OCI-LY7 (cell line): Measurements from ENCODE around the gene GNB1L. TPM values are rescaled to one million over a fixed set of nuclear protein-coding genes. Genes with fewer than 3 reads are reported as not detected.

Experiments used
- BruUV-seq: library from RNA; stranded (reverse); fragments of 400-500 nt; replicated peaks from 2 replicates; lab custom pipeline; 2021; lab: Mats Ljungman, UMichigan
- CTCF ChIA-PET: fragments of 300-600 bp; sonication (Branson Sonifier 250); formaldehyde crosslinking; loops from one replicate; lab custom pipeline; 2022; ENCODE audit warnings: antibody characterized with exemption; ENCODE audit not compliant: unreplicated experiment; lab: Charles Lee
- POLR2A ChIA-PET: fragments of 300-600 bp; sonication (Branson Sonifier 250); formaldehyde crosslinking; loops from one replicate; lab custom pipeline; 2022; ENCODE audit warnings: antibody characterized with exemption; lab: Charles Lee
- DNase-seq: peaks from one replicate; pipeline ENCODE4 v3.0.0-alpha.2; 2015; ENCODE audit warnings: low spot score
- H2AFZ ChIP-seq: fragments of 200-600 bp; sonication (generic), shearing (Covaris generic); 2 replicates; pipeline ENCODE4 v1.6.1; 2014; ENCODE audit warnings: mild to moderate bottlenecking, antibody characterized with exemption, low read length, moderate library complexity
- H3K27ac ChIP-seq: fragments of 200-600 bp; sonication (generic); 2 replicates; pipeline ENCODE4 v1.5.1; 2014; ENCODE audit warnings: mixed run types, low read depth, mild to moderate bottlenecking, moderate library complexity, low read length, inconsistent platforms; ENCODE audit not compliant: poor library complexity, severe bottlenecking
- H3K36me3 ChIP-seq: fragments of 200-600 bp; sonication (generic); 2 replicates; pipeline ENCODE4 v1.6.1; 2014; ENCODE audit warnings: mild to moderate bottlenecking, antibody characterized with exemption, low read length, moderate library complexity, mixed read lengths; ENCODE audit not compliant: insufficient read depth
- H3K4me1 ChIP-seq: fragments of 200-600 bp; sonication (generic); 2 replicates; pipeline ENCODE4 v1.5.1; 2014; ENCODE audit warnings: mild to moderate bottlenecking, low read length; ENCODE audit not compliant: insufficient read depth, poor library complexity, severe bottlenecking
- H3K4me2 ChIP-seq: fragments of 200-600 bp; sonication (generic); 2 replicates; pipeline ENCODE4 v1.6.1; 2014; ENCODE audit warnings: mild to moderate bottlenecking, low read length
- H3K4me3 ChIP-seq: fragments of 200-600 bp; sonication (generic); 2 replicates; pipeline ENCODE4 v1.5.1; 2014; ENCODE audit warnings: mild to moderate bottlenecking, low read depth, low read length; ENCODE audit not compliant: poor library complexity, severe bottlenecking
- H3K79me2 ChIP-seq: fragments of 200-600 bp; sonication (generic); 2 replicates; pipeline ENCODE4 v1.6.1; 2016; ENCODE audit warnings: low read depth, mild to moderate bottlenecking, low read length, moderate library complexity, mixed read lengths; ENCODE audit not compliant: insufficient read depth
- H3K9me2 ChIP-seq: fragments of 200-600 bp; sonication (generic); 2 replicates; pipeline ENCODE4 v1.6.1; 2016; ENCODE audit warnings: mild to moderate bottlenecking, low read length, mixed read lengths; ENCODE audit not compliant: insufficient read depth
- H3K9me3 ChIP-seq: fragments of 200-600 bp; sonication (generic); 2 replicates; pipeline ENCODE4 v1.6.1; 2014; ENCODE audit warnings: mild to moderate bottlenecking, mixed run types, low read length, mixed read lengths
- H4K20me1 ChIP-seq: fragments of 200-600 bp; sonication (generic); 2 replicates; pipeline ENCODE4 v1.6.1; 2014; ENCODE audit warnings: mild to moderate bottlenecking, antibody characterized with exemption, low read length, moderate library complexity, mixed read lengths; ENCODE audit not compliant: insufficient read depth
- EZH2phosphoT487 ChIP-seq: fragments of 200-600 bp; sonication (generic); IDR thresholded peaks from 2 replicates; pipeline ENCODE4 v1.6.1; 2018; ENCODE audit warnings: low read depth, borderline replicate concordance, mild to moderate bottlenecking, mixed run types, antibody characterized with exemption, low read length, moderate library complexity, mixed read lengths
- intact Hi-C: fragments of 100-400 bp; cut with micrococcal nuclease; formaldehyde crosslinking; loops from one replicate; pipeline ENCODE4 v1.10.0; 2022; ENCODE audit not compliant: unreplicated experiment
- total RNA-seq, 2 experiments: library from RNA; depleted of rRNA in 1 of 2; stranded (reverse); fragments of >200 nt in 1 of 2; shearing (Covaris generic) in 1 of 2; gene quantifications; 2 replicates each; pipeline ENCODE4 v1.2.3, GENCODE V29; 2014 to 2022
- TF ChIP-seq, protein P1 (sequence below): fragments of 200-600 bp; sonication (generic); conservative IDR thresholded peaks from 2 replicates; pipeline ENCODE4 v1.5.1; 2014; ENCODE audit warnings: mild to moderate bottlenecking, antibody characterized with exemption, low read length, moderate library complexity, mixed read lengths

Gene GNB1L
- total RNA-seq, 2 experiments from 2014 or later: 13.1 to 26.7 TPM

DNA sequence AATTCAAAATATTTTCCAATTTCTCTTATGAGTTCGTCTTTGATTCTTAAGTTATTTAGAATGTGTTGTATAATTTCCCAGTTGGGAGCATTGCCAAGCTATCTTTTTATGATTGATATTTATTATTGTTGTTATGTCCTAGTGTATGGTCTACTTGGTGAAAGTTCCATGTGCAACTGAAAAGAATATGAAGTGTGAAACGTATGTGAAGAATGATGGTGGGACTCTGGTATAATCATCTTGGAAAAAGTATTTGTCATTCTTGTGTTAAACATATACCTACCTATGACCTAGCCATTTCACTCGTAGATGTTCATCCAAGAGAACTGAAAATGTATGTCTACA lies 12.0 kb upstream of the GNB1L start:
- no peaks in the 10 kb centered on the region for H3K9me3 ChIP-seq
- no TSS peak for BruUV-seq
- H3K4me2 ChIP-seq: no peak overlapping the region
- ChIA-PET CTCF (no interaction called here), POLR2A (interaction anchor here (2.0 kb wide), 1 partner anchor 11 kb away, joined by 8 read pairs; no protein-coding TSS in a partner anchor)
- DNase-seq: no peak
- no peaks in the 10 kb centered on the region for H4K20me1 ChIP-seq
- no peak overlapping the region for H3K27ac ChIP-seq
- TF ChIP-seq, protein P1, sequence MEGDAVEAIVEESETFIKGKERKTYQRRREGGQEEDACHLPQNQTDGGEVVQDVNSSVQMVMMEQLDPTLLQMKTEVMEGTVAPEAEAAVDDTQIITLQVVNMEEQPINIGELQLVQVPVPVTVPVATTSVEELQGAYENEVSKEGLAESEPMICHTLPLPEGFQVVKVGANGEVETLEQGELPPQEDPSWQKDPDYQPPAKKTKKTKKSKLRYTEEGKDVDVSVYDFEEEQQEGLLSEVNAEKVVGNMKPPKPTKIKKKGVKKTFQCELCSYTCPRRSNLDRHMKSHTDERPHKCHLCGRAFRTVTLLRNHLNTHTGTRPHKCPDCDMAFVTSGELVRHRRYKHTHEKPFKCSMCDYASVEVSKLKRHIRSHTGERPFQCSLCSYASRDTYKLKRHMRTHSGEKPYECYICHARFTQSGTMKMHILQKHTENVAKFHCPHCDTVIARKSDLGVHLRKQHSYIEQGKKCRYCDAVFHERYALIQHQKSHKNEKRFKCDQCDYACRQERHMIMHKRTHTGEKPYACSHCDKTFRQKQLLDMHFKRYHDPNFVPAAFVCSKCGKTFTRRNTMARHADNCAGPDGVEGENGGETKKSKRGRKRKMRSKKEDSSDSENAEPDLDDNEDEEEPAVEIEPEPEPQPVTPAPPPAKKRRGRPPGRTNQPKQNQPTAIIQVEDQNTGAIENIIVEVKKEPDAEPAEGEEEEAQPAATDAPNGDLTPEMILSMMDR: no peak
- TF ChIP-seq EZH2phosphoT487: no peak
- H2AFZ ChIP-seq: no peak overlapping the region
- no peaks in the 10 kb centered on the region for H3K9me2 ChIP-seq
- intact Hi-C loops: no loop called here
- H3K4me1 ChIP-seq: no peaks in the 10 kb centered on the region
- no peaks in the 10 kb centered on the region for H3K36me3 ChIP-seq
- H3K79me2 ChIP-seq: no peaks in the 10 kb centered on the region
- no peak overlapping the region for H3K4me3 ChIP-seq

DNA sequence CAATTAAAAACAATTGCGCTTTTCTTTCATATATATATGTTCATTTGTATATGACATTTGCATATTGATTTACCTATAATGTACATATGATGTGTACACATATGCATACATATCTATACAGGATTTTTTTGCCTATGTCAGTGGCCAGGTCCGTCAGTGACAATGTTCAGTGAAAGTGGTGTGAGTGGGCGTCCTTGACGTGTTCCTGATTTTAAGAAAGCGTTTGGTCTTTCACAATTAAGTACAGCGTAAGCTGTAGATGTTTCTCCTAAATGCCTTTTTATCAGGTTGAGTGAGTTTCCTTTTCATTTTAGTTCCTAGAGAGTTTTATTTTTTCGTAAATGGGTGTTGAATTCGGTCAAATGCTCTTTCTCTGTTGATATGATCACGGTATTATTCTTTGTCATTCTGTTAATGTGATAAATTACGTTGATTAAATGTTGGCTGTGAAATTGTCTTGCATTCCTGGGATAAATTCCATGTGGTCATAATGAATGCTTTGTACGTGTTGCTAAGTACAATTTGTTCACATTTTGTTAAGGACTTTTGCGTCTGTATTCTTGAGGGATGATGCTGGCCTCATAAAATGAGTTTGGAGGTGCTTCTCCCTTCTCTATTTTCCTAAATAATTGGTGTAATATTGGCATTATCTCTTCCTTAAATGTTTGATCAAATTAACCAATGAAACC lies 10.6 kb upstream of the GNB1L start:
- BruUV-seq: no TSS peak
- Histone ChIP-seq H3K36me3 (no peaks in the 10 kb centered on the region; the same call in 1 of the 2 replicates), H3K4me1 (no peaks in the 10 kb centered on the region), H3K9me3 (no peaks in the 10 kb centered on the region), H3K27ac (no peak overlapping the region), H3K4me2 (no peak overlapping the region), H4K20me1 (no peaks in the 10 kb centered on the region), H2AFZ (no peak overlapping the region), H3K79me2 (no peaks in the 10 kb centered on the region), H3K9me2 (no peaks in the 10 kb centered on the region), H3K4me3 (no peak overlapping the region)
- intact Hi-C loops: no loop called here
- ChIA-PET CTCF (no interaction called here), POLR2A (interaction anchor here (2.0 kb wide), 1 partner anchor 9 kb away, joined by 8 read pairs; no protein-coding TSS in a partner anchor)
- DNase-seq: no peak
- TF ChIP-seq, protein P1: no peak
- no peak for TF ChIP-seq EZH2phosphoT487

DNA sequence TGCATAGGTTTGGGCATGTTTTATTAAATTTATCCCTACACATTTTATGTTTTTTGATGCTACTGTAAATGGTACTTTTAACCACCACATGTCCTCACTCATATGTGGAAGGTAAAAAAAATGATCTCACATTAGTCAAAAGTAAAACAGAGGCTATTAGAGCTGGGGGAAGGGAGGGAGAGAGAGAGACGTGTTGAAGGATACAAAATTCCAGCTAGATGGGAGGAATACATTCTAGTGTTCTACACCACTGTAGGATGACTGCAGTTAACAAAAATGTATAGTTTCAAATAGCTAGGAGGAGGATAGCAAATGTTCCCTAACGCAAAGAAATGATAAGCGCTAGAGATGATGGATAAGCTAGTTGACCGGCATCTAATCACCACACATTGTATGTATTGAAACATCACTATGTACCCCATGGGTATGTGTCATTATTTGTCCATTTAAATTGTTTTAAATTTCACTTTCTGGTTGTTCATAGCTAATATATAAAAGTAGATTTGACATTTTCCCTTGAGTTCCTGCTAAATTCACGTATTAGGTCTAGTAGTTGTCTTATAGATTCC lies 9.9 kb upstream of the GNB1L start:
- intact Hi-C loops: no loop called here
- Histone ChIP-seq H2AFZ (no peak overlapping the region), H3K9me2 (no peaks in the 10 kb centered on the region), H3K9me3 (no peaks in the 10 kb centered on the region; the same call in 1 of the 2 replicates), H3K4me3 (no peak overlapping the region), H3K4me1 (no peaks in the 10 kb centered on the region), H3K4me2 (no peak overlapping the region), H3K36me3 (no peaks in the 10 kb centered on the region; the same call in 1 of the 2 replicates), H4K20me1 (no peaks in the 10 kb centered on the region), H3K27ac (no peak overlapping the region), H3K79me2 (no peaks in the 10 kb centered on the region)
- CTCF ChIA-PET: no interaction called here
- no peak for DNase-seq
- BruUV-seq: no TSS peak
- POLR2A ChIA-PET: no interaction called here
- TF ChIP-seq, protein P1: no peak
- no peak for TF ChIP-seq EZH2phosphoT487
